ENCODE results near the gene NRL.

DNA sequence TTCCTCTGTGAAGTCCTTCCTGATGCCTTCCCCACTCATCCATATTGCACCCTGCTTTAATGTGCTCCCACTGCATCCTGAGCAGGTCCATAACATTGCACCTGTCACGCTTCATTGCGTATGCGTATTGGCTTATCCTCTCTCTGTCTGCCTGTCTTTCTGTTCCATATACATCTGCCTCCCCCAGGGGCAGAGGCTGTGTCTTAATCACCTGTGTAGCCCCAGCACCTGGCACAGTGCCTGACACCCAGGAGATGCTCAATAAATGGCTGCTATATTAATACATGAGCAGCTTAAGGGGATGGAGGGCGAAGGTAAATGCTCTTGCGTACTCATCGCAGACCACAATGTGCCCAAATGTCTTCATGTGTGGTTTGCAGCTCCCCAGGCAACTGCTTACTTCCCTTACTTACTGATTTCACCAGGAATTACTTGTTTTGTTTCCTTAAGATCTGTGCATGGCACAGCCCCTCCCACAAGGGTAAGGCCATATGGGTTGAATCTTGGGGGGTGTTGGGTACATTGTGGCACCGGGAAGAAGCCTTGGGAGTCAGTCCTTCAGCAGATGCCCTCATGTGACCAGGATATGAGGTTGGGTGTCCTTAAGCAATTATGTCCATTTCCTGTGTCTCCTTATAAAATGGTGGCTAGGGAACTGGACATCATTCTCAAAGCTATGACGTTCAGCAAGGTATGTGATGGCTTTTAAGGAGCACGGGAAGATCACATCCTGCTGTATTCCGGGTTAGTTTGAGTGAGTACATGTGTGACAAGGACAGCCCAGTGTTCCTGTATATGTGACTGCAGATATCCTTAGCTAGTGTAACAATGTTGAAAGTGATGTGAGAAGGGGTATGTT, 44.2 kb downstream of the NRL start:
- TF ChIP-seq, protein P1, sequence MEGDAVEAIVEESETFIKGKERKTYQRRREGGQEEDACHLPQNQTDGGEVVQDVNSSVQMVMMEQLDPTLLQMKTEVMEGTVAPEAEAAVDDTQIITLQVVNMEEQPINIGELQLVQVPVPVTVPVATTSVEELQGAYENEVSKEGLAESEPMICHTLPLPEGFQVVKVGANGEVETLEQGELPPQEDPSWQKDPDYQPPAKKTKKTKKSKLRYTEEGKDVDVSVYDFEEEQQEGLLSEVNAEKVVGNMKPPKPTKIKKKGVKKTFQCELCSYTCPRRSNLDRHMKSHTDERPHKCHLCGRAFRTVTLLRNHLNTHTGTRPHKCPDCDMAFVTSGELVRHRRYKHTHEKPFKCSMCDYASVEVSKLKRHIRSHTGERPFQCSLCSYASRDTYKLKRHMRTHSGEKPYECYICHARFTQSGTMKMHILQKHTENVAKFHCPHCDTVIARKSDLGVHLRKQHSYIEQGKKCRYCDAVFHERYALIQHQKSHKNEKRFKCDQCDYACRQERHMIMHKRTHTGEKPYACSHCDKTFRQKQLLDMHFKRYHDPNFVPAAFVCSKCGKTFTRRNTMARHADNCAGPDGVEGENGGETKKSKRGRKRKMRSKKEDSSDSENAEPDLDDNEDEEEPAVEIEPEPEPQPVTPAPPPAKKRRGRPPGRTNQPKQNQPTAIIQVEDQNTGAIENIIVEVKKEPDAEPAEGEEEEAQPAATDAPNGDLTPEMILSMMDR (IDR thresholded peaks at IDR 0.05 in 2 of 3, conservative IDR thresholded peaks at IDR 0.05 in 1 of 3; ENCODE audit: borderline replicate concordance in 1 of 3, insufficient read depth in 1 of 3, low read depth in 2 of 3, low read length in 2 of 3): no peak
- TF ChIP-seq SIN3A (IDR thresholded peaks at IDR 0.05; ENCODE audit: low read depth) (no peak), ZNF274 (IDR thresholded peaks at IDR 0.05; ENCODE audit: low read depth, low read length) (no peak), RAD21 (IDR thresholded peaks at IDR 0.05; ENCODE audit: low read depth) (no peak), CBX3 (IDR thresholded peaks at IDR 0.05; ENCODE audit: low read depth) (no peak)
- TF ChIP-seq, protein P2, sequence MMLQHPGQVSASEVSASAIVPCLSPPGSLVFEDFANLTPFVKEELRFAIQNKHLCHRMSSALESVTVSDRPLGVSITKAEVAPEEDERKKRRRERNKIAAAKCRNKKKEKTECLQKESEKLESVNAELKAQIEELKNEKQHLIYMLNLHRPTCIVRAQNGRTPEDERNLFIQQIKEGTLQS (IDR thresholded peaks at IDR 0.05): no peak

Data from HCT116 (cell line).